Suprapubic skin (tissue), 4 donors: ENCODE results near the gene TUNAR. TPM values are rescaled to one million over a fixed set of nuclear protein-coding genes. Genes with fewer than 3 reads are reported as not detected.

Experiments used
- DNase-seq, 2 donors: peaks; one replicate each; pipeline ENCODE4 v3.0.0-alpha.2; 2019; ENCODE audit warnings: low spot score in 2 of 2
- H3K27ac ChIP-seq: fragments of 200-600 bp; sonication (generic); one replicate; pipeline ENCODE4 v1.5.1; 2019
- H3K27me3 ChIP-seq: fragments of 200-600 bp; sonication (generic); one replicate; pipeline ENCODE4 v1.5.1; 2019
- H3K36me3 ChIP-seq: fragments of 200-600 bp; sonication (generic); one replicate; pipeline ENCODE4 v1.5.1; 2019
- H3K4me1 ChIP-seq: fragments of 200-600 bp; sonication (generic); one replicate; pipeline ENCODE4 v1.5.1; 2019
- H3K4me3 ChIP-seq: fragments of 200-600 bp; sonication (generic); one replicate; pipeline ENCODE4 v1.5.1; 2019; ENCODE audit warnings: mild to moderate bottlenecking
- H3K9me3 ChIP-seq: fragments of 200-600 bp; sonication (generic); one replicate; pipeline ENCODE4 v1.5.1; 2019
- EP300 ChIP-seq: sonication (generic); formaldehyde crosslinking; IDR thresholded peaks from one replicate; pipeline ENCODE4 v1.6.1; 2017; ENCODE audit warnings: antibody characterized with exemption
- POLR2A ChIP-seq, 2 donors: fragments of 450-650 bp; IDR thresholded peaks; one replicate each; pipeline ENCODE4 v1.6.1; 2017; ENCODE audit warnings: antibody characterized with exemption in 2 of 2, mild to moderate bottlenecking in 2 of 2, moderate library complexity in 2 of 2
- POLR2AphosphoS5 ChIP-seq, 3 donors: sonication (generic); formaldehyde crosslinking; IDR thresholded peaks; one replicate each; pipeline ENCODE4 v1.6.1; 2017; ENCODE audit warnings: antibody characterized with exemption in 3 of 3
- WGBS: methylation state at CpG from one replicate; pipeline ENCODE4 v1.1.5; 2018; 5-methylcytosine and 5-hydroxymethylcytosine counted together
- total RNA-seq, 4 donors: library from RNA; depleted of rRNA; stranded (reverse); fragments of >200 nt; gene quantifications; one replicate each; pipeline ENCODE4 v1.1.0, GENCODE V29; 2016
- TF ChIP-seq, protein P1 (sequence below), 2 donors: fragments of 200-600 bp in 1 of 2; fragments of 450-650 bp in 1 of 2; sonication (generic) in 1 of 2; IDR thresholded peaks; one replicate each; pipeline ENCODE4 v1.5.1; 2016 to 2019; ENCODE audit warnings: antibody characterized with exemption in 2 of 2, mild to moderate bottlenecking in 1 of 2, moderate library complexity in 1 of 2

Gene TUNAR
- total RNA-seq, 4 donors from 2014 or later = not detected

DNA sequence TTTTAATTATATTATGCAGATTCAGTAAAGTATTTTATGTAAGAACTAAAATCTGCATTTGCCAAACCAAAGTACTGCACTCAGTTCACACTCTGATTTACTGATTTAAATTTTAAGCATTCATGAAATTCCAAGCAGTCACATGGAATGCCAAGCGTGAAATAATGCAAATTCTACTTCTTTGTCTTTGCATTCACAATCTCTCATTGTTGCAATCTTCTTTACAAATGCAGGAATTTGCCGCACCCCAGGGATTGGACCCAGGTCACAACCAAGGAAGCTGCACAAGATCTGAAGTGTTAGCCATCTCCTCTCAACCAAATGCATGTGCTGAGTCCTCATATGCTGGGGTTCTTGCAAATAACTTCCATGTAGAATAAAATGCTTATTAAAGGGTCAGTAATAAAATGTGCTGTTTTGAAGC, 71.9 kb downstream of the TUNAR start:
- Histone ChIP-seq H3K36me3 (no peaks in the 10 kb centered on the region), H3K9me3 (no peaks in the 10 kb centered on the region), H3K4me3 (no peak overlapping the region), H3K27ac (no peak overlapping the region), H3K27me3 (peaks cover 20% of the 10 kb centered on the region), H3K4me1 (no peaks in the 10 kb centered on the region)
- WGBS = 8% methylated on average over 2 of the region's 2 CpGs
- TF ChIP-seq, protein P1, sequence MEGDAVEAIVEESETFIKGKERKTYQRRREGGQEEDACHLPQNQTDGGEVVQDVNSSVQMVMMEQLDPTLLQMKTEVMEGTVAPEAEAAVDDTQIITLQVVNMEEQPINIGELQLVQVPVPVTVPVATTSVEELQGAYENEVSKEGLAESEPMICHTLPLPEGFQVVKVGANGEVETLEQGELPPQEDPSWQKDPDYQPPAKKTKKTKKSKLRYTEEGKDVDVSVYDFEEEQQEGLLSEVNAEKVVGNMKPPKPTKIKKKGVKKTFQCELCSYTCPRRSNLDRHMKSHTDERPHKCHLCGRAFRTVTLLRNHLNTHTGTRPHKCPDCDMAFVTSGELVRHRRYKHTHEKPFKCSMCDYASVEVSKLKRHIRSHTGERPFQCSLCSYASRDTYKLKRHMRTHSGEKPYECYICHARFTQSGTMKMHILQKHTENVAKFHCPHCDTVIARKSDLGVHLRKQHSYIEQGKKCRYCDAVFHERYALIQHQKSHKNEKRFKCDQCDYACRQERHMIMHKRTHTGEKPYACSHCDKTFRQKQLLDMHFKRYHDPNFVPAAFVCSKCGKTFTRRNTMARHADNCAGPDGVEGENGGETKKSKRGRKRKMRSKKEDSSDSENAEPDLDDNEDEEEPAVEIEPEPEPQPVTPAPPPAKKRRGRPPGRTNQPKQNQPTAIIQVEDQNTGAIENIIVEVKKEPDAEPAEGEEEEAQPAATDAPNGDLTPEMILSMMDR (IDR thresholded peaks at IDR 0.05) = no peak
- DNase-seq = no peak

DNA sequence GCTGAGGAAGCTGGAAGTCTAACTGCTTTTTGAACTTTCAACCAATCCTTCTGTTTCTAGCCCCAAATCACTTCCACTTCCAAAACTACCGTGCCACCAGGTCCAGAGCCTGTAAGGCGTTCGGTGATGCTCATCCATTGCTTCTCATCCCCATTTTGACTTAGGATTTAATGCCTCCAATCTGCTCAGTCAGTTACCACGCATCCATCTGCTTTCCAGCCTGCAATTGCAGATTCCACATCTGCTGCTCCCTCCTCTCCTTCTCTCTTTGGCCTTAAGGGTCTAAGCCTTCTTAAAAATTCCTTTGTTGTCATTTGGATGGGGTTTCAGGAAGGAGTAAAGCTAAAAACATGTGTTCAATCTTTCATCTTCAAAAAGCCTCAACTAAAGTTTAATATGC, 74.7 kb downstream of the TUNAR start:
- no peak overlapping the region for H3K4me3 ChIP-seq
- peaks cover 9% of the 10 kb centered on the region for H3K27me3 ChIP-seq
- no peak overlapping the region for H3K27ac ChIP-seq
- H3K9me3 ChIP-seq = no peaks in the 10 kb centered on the region
- no peaks in the 10 kb centered on the region for H3K4me1 ChIP-seq
- no peak for DNase-seq
- no peak for TF ChIP-seq POLR2A (IDR thresholded peaks at IDR 0.05)
- TF ChIP-seq POLR2AphosphoS5 (IDR thresholded peaks at IDR 0.05) = no peak
- TF ChIP-seq EP300 = no peak
- TF ChIP-seq, protein P1 (IDR thresholded peaks at IDR 0.05) = no peak
- WGBS = 70% methylated on average over 4 of the region's 4 CpGs
- no peaks in the 10 kb centered on the region for H3K36me3 ChIP-seq

DNA sequence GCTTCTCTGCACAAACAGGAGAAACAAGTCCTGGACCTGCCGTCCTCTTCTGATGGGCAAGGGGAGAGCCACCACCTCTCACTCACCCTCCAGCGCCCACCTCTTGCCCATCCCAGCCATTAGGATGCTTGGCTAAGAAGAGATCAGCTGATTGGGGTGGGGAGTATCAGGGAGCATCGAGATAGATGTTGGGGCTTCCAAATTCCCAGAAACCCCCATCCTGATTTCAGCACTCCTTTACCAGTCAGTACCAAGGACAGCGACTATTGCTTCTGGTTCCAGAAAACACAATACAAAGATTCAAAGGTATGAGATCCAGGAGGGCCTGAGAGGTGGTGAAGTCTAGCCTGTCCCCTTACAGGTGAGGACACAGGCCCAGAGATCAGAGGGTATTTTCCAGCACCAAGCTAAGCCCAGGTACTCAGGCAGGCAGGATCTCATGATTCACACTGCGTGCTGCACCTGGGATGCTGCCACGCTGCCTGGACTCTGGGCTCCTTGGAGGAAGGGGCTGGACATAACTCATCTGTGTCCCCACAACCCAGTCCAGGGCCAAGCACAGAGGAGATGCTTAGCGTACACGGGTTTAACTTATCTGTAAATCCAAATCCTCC, 76.6 kb downstream of the TUNAR start:
- H3K36me3 ChIP-seq = no peaks in the 10 kb centered on the region
- H3K4me1 ChIP-seq = no peaks in the 10 kb centered on the region
- no peak overlapping the region for H3K4me3 ChIP-seq
- H3K9me3 ChIP-seq = no peaks in the 10 kb centered on the region
- WGBS = 49% methylated on average over 8 of the region's 8 CpGs
- H3K27me3 ChIP-seq = peaks cover 9% of the 10 kb centered on the region
- no peak overlapping the region for H3K27ac ChIP-seq
- TF ChIP-seq EP300 (no peak), POLR2A (IDR thresholded peaks at IDR 0.05) (no peak), POLR2AphosphoS5 (IDR thresholded peaks at IDR 0.05) (no peak)
- TF ChIP-seq, protein P1 (IDR thresholded peaks at IDR 0.05) = no peak
- DNase-seq = no peak

DNA sequence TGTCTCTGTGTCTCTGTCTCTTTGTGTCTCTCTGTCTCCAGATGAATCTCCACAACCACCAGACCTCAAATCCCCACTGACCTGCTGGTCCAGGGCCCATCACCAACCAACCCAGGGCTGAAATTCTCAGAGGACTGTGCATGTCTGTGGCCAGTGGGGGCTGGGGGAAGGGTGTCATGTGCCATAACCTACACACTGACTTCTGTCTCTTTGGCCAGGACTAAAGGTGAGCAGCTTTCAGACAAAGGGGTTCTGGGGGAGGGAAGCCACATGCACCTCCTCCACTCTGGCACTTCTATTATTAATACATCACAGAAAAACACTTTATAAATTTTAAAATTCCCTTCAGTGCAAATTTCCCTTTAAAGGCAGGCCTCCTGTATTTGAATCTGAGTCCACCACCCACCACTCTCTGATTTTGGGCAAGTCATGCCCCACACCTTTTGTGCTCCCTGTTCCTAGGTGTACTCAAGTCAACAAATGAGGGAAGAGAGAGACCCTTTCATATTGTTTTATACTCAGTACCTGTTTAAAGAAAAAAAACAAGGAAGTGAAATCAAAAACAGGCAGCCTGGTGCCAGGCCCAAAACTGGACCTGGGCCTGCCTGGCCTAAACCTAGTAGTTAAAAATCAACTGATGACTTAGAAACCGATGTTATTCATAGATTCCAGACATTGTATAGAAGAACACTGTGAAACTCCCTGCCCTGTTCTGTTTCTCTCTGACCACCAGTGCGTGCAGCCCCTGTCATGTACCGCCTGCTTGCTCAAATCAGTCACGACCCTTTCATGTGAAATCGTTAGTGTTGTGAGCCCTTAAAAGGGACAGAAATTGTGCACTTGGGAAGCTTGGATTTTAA, 80.2 kb downstream of the TUNAR start:
- 83% methylated on average over 5 of the region's 5 CpGs for WGBS
- no peak overlapping the region for H3K27ac ChIP-seq
- H3K4me3 ChIP-seq = no peak overlapping the region
- DNase-seq = no peak
- peaks cover 9% of the 10 kb centered on the region for H3K27me3 ChIP-seq
- H3K36me3 ChIP-seq = no peaks in the 10 kb centered on the region
- no peaks in the 10 kb centered on the region for H3K4me1 ChIP-seq
- no peaks in the 10 kb centered on the region for H3K9me3 ChIP-seq
- TF ChIP-seq, protein P1 (IDR thresholded peaks at IDR 0.05) = no peak
- TF ChIP-seq EP300 = no peak
- no peak for TF ChIP-seq POLR2A (IDR thresholded peaks at IDR 0.05)
- no peak for TF ChIP-seq POLR2AphosphoS5 (IDR thresholded peaks at IDR 0.05)

DNA sequence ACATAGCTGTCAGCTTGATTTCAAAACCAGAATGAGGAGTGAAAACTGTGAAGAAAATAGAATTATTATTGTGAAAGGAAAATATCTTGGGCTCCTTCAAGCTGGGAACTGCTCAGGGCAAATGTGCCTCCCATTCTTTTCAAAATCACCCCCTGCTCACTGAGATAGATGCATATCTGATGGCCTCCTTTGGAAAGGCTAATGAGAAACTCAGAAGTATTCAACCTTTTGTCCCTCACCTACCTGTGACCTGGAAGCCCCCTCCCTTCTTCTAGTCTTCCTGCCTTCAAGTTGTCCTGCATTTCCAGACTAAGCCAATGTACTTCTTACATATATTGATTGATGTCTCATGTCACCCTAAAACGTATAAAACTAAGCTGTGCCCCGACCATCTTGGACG, 81.5 kb downstream of the TUNAR start:
- 30% methylated on average over 3 of the region's 3 CpGs for WGBS
- TF ChIP-seq EP300 (no peak), POLR2AphosphoS5 (IDR thresholded peaks at IDR 0.05) (no peak), POLR2A (IDR thresholded peaks at IDR 0.05) (no peak)
- TF ChIP-seq, protein P1 (IDR thresholded peaks at IDR 0.05) = no peak
- H3K27ac ChIP-seq = no peak overlapping the region

More for the DNA sequence above, 81.5 kb downstream of the TUNAR start:
- Histone ChIP-seq H3K27me3 (peaks cover 12% of the 10 kb centered on the region), H3K4me3 (no peak overlapping the region), H3K9me3 (no peaks in the 10 kb centered on the region), H3K36me3 (no peaks in the 10 kb centered on the region), H3K4me1 (no peaks in the 10 kb centered on the region)
- no peak for DNase-seq
